ENCODE measurements around the gene EMSY.

Gene EMSY

GRCh38 chr11:76496174-76496573 is 51.4 kb downstream of the EMSY start:
- DNase-seq (ENCODE audit: insufficient read length) (no peak), FAIRE-seq (no peak)
- TF ChIP-seq POLR2AphosphoS5 (IDR thresholded peaks at IDR 0.05; ENCODE audit: low read depth, low read length) (no peak), POLR2A (IDR thresholded peaks at IDR 0.05; ENCODE audit: low read depth, low read length) (no peak), TAF1 (IDR thresholded peaks at IDR 0.05; ENCODE audit: borderline replicate concordance, low read depth, low read length) (no peak)

- FAIRE-seq (no peak), DNase-seq (ENCODE audit: insufficient read length) (no peak)
- no peak for TF ChIP-seq POLR2AphosphoS5 (IDR thresholded peaks at IDR 0.05; ENCODE audit: low read depth, low read length)
- no peak for TF ChIP-seq POLR2A (IDR thresholded peaks at IDR 0.05; ENCODE audit: low read depth, low read length)
Observed at GRCh38 chr11:76501526-76502202, 56.8 kb downstream of the EMSY start.

- DNase-seq (ENCODE audit: insufficient read length) = no peak
- no peak for TF ChIP-seq TAF1 (IDR thresholded peaks at IDR 0.05; ENCODE audit: borderline replicate concordance, low read depth, low read length)
- no peak for TF ChIP-seq POLR2A (IDR thresholded peaks at IDR 0.05; ENCODE audit: low read depth, low read length)
- no peak for TF ChIP-seq POLR2AphosphoS5 (IDR thresholded peaks at IDR 0.05; ENCODE audit: low read depth, low read length)
- FAIRE-seq = no peak
Observed at GRCh38 chr11:76506833-76507232, 62.0 kb downstream of the EMSY start.

- TF ChIP-seq POLR2AphosphoS5 (IDR thresholded peaks at IDR 0.05; ENCODE audit: low read depth, low read length) (no peak), TAF1 (IDR thresholded peaks at IDR 0.05; ENCODE audit: borderline replicate concordance, low read depth, low read length) (no peak), POLR2A (IDR thresholded peaks at IDR 0.05; ENCODE audit: low read depth, low read length) (no peak)
- DNase-seq (ENCODE audit: insufficient read length) (no peak), FAIRE-seq (no peak)
Observed at GRCh38 chr11:76510060-76511047, 65.5 kb downstream of the EMSY start.

GRCh38 chr11:76512851-76513653 is 68.2 kb downstream of the EMSY start:
- no peak for FAIRE-seq
- TF ChIP-seq POLR2A (IDR thresholded peaks at IDR 0.05; ENCODE audit: low read depth, low read length) = no peak
- TF ChIP-seq TAF1 (IDR thresholded peaks at IDR 0.05; ENCODE audit: borderline replicate concordance, low read depth, low read length) = no peak
- TF ChIP-seq POLR2AphosphoS5 (IDR thresholded peaks at IDR 0.05; ENCODE audit: low read depth, low read length) = no peak
- no peak for DNase-seq (ENCODE audit: insufficient read length)

- DNase-seq (ENCODE audit: insufficient read length) = no peak
- FAIRE-seq = no peak
- TF ChIP-seq TAF1 (IDR thresholded peaks at IDR 0.05; ENCODE audit: borderline replicate concordance, low read depth, low read length) (no peak), POLR2A (IDR thresholded peaks at IDR 0.05; ENCODE audit: low read depth, low read length) (no peak), POLR2AphosphoS5 (IDR thresholded peaks at IDR 0.05; ENCODE audit: low read depth, low read length) (no peak)
Observed at GRCh38 chr11:76513654-76514034, 68.8 kb downstream of the EMSY start.

GRCh38 chr11:76515494-76515893 is 70.7 kb downstream of the EMSY start:
- TF ChIP-seq TAF1 (IDR thresholded peaks at IDR 0.05; ENCODE audit: borderline replicate concordance, low read depth, low read length) = no peak
- no peak for TF ChIP-seq POLR2A (IDR thresholded peaks at IDR 0.05; ENCODE audit: low read depth, low read length)
- no peak for TF ChIP-seq POLR2AphosphoS5 (IDR thresholded peaks at IDR 0.05; ENCODE audit: low read depth, low read length)
- no peak for FAIRE-seq
- no peak for DNase-seq (ENCODE audit: insufficient read length)

GRCh38 chr11:76523147-76523546 is 78.3 kb downstream of the EMSY start:
- no peak for DNase-seq (ENCODE audit: insufficient read length)
- no peak for TF ChIP-seq TAF1 (IDR thresholded peaks at IDR 0.05; ENCODE audit: borderline replicate concordance, low read depth, low read length)
- FAIRE-seq = peak; percentile 84

- TF ChIP-seq POLR2A (IDR thresholded peaks at IDR 0.05; ENCODE audit: low read depth, low read length) (no peak), POLR2AphosphoS5 (IDR thresholded peaks at IDR 0.05; ENCODE audit: low read depth, low read length) (no peak)
- DNase-seq (ENCODE audit: insufficient read length) (no peak), FAIRE-seq (no peak)
Observed at GRCh38 chr11:76523786-76524436, 79.1 kb downstream of the EMSY start.

- DNase-seq (ENCODE audit: insufficient read length) (no peak), FAIRE-seq (no peak)
- TF ChIP-seq TAF1 (IDR thresholded peaks at IDR 0.05; ENCODE audit: borderline replicate concordance, low read depth, low read length) (no peak), POLR2AphosphoS5 (IDR thresholded peaks at IDR 0.05; ENCODE audit: low read depth, low read length) (no peak), POLR2A (IDR thresholded peaks at IDR 0.05; ENCODE audit: low read depth, low read length) (no peak)
Observed at GRCh38 chr11:76524461-76524860, 79.6 kb downstream of the EMSY start.

GRCh38 chr11:76524919-76525318 is 80.1 kb downstream of the EMSY start:
- FAIRE-seq (no peak), DNase-seq (ENCODE audit: insufficient read length) (no peak)

More at GRCh38 chr11:76524919-76525318, 80.1 kb downstream of the EMSY start:
- no peak for TF ChIP-seq POLR2A (IDR thresholded peaks at IDR 0.05; ENCODE audit: low read depth, low read length)
- TF ChIP-seq POLR2AphosphoS5 (IDR thresholded peaks at IDR 0.05; ENCODE audit: low read depth, low read length) = no peak
- no peak for TF ChIP-seq TAF1 (IDR thresholded peaks at IDR 0.05; ENCODE audit: borderline replicate concordance, low read depth, low read length)

All from GM12892 (cell line).